DMS153 treated with DMSO at 0.1 percent for 48 hours (cell line): ENCODE measurements around the gene TMEFF2.

Experiments used
- DNase-seq: peaks from one replicate; lab custom pipeline; 2025; ENCODE audit not compliant: unreplicated experiment; lab: John Stamatoyannopoulos, UW

Gene TMEFF2

GRCh38 chr2:192194866-192195547 lies at the start of gene TMEFF2:
Gene TMEFF2 (minus strand): TSS chr2:192194933. CDS start chr2:192194524, 409 bp downstream.
- peak; percentile 56 for DNase-seq

- no peak for DNase-seq
Observed at GRCh38 chr2:192243488-192243887, 48.8 kb upstream of the TMEFF2 start.

- DNase-seq = no peak
Observed at GRCh38 chr2:192236136-192236535, 41.4 kb upstream of the TMEFF2 start.

GRCh38 chr2:192230889-192231453 lies 36.2 kb upstream of the TMEFF2 start:
- peak; percentile 13 for DNase-seq

GRCh38 chr2:192228685-192229084 lies 34.0 kb upstream of the TMEFF2 start:
- no peak for DNase-seq

GRCh38 chr2:192218970-192219369 lies 24.2 kb upstream of the TMEFF2 start:
- no peak for DNase-seq

GRCh38 chr2:192218377-192218776 lies 23.6 kb upstream of the TMEFF2 start:
- DNase-seq = no peak

GRCh38 chr2:192216336-192216735 lies 21.6 kb upstream of the TMEFF2 start:
- no peak for DNase-seq

- no peak for DNase-seq
Observed at GRCh38 chr2:192215096-192215877, 20.6 kb upstream of the TMEFF2 start.

- no peak for DNase-seq
Observed at GRCh38 chr2:192208848-192209247, 14.1 kb upstream of the TMEFF2 start.

GRCh38 chr2:192206399-192206798 lies 11.7 kb upstream of the TMEFF2 start:
- DNase-seq = no peak

GRCh38 chr2:192203876-192204275 lies 9.1 kb upstream of the TMEFF2 start:
- no peak for DNase-seq

- no peak for DNase-seq
Observed at GRCh38 chr2:192202373-192202772, 7.6 kb upstream of the TMEFF2 start.

GRCh38 chr2:192201116-192201515 lies 6.4 kb upstream of the TMEFF2 start:
- DNase-seq = no peak

GRCh38 chr2:192197357-192197756 lies 2.6 kb upstream of the TMEFF2 start:
- no peak for DNase-seq

GRCh38 chr2:192196421-192197194 lies 1.9 kb upstream of the TMEFF2 start:
- no peak for DNase-seq

GRCh38 chr2:192195548-192196418 lies 1.1 kb upstream of the TMEFF2 start:
- DNase-seq = no peak

- DNase-seq = peak; percentile 34
Observed at GRCh38 chr2:192194265-192194865, 368 bp downstream of the TMEFF2 start.

- no peak for DNase-seq
Observed at GRCh38 chr2:192190474-192190873, 4.3 kb downstream of the TMEFF2 start.

GRCh38 chr2:192186806-192187205 lies 7.9 kb downstream of the TMEFF2 start:
- no peak for DNase-seq
